ENCODE measurements around the gene SHOX.
"Not testable (repeated sequence)": the region's sequence is repeated elsewhere in the genome, so short reads cannot be mapped to it uniquely, and the experiment has no call there.

SHOX gene

DNA sequence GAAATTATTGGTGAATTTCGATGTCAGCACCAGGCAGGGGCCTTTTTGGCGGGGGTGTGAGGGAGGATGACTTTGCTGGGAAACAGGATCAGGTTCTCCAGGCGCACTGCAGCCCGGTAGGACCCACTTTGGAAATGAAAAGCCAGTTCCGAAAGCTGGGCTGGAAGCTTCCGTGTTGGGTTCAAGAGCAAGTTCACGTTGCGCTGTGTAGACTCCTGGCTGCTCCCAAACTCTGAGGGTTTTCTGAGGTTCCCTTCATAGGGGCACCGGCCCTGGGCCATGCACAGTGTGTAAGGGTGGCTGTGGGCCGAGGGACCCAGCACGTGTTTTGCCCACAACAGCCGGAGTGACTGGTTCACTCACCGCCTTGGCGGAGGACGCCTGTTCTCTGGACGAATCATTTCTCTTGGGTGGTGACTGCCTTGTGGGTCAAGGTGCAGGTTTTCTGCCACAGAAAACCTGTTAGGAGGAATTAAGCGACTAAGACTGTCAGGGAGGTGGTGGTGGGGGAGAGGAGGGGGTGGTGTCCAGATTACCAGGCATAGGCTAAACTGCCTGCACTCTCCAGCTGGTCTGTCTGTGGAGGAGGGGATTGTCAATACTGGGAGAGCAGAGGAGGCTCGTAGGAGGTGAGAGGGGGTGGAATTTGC is 8.0 kb downstream of the SHOX start:
- DNase-seq = no peak

DNA sequence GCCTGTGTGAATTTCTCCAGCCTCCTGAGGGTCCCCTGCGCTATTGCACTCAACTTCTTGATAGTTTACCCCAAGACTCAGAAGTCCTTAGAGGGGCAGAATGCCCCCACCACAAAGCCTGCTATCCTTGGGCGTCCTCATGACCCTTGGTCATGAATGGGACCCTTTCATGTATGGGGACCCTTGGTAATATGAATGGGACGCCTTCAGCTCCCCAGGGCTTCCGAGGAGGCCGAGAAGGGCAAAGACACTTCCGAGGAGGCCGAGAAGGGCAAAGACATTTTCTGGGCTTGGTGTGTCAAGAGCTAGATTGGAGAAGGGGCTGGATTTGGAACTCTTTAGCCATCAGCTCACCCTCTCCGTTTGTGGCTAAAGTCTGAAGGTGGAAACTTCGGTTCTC is 8.6 kb downstream of the SHOX start:
- DNase-seq = no peak

DNA sequence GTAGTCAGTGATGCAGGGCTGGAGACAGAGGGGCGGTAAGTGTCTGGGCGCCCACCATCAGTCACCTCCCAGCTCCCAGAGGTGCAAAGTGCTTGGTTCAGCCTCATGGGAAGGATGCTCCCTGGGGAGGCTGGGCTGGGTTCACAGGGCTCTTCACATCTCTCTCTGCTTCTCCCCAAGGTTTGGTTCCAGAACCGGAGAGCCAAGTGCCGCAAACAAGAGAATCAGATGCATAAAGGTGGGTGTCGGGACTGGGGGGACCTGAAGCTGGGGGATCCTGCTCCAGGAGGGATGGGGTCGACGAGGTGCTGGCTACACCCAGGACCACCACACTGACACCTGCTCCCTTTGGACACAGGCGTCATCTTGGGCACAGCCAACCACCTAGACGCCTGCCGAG is 10.1 kb downstream of the SHOX start:
- DNase-seq = no peak

DNA sequence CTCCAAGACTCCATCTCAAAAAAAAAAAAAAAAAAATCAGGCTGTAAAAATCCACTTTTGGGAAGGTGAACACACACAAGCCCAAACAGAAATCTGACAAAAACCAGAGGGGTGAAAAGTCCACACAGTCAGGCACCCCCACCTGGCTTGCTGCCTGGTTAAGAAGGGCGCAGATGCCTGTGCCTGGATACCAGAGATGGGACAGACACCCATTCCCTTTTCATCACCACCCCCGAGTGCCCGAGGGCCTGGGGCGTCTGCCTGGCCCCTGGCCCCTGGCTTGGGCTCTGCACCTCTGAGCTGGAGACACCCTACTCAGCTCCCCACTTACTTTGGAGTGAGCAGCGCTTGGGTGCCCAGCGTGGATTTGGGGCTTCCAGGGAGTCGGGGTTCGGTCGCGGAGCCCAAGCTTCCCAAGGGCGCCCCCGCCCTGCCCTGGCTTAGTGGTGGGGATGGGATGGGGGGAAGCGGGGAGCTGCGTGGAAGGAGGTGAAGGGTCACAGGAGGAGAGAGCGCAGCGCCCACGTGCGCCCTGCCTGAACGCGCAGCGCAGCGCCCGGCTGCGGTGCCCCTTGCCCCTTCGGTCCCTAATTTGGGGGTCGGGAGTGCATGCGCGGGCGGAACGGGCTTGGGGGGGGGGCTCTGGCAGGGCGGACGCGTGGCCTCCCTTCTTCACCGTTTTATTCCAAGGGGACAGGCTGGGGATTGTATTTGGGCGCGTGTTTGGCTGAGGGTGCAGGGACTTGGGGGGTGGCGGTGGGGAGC is 11.3 kb downstream of the SHOX start:
- DNase-seq = no peak

DNA sequence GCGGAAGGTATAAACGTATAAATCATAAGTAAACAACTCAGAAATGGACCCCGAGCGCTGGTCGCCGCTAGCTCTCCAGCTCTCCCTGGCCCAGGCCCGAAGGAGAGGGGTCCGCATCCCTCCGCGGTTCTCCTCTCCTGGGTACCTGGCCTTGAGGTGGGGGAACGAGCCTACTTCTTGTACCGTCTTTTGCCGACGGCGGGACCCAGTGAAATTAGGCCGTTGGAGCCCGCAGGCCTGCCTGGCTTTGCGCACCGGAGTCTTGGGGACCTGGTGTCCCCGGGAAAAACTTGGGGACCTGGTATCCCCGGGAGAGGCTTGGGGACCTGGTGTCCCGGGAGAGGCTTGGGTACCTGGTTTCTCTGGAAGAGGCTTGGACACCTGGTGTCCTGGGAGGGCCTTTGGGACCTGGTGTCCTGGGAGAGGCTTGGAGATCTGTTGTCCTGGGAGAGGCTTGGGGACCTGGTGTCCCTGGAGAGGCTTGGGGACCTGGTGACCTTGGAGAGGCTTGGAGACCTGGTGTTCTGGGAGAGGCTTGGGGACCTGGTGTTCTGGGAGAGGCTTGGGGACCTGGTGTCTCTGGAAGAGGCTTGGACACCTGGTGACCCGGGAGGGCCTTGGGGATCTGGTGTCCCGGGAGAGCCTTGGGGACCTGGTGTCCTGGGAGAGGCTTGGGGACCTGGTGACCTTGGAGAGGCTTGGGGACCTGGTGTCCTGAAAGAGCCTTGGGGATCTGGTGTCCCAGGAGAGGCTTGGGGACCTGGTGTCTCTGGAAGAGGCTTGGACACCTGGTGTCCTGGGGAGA is 12.0 kb downstream of the SHOX start:
- DNase-seq = no peak

DNA sequence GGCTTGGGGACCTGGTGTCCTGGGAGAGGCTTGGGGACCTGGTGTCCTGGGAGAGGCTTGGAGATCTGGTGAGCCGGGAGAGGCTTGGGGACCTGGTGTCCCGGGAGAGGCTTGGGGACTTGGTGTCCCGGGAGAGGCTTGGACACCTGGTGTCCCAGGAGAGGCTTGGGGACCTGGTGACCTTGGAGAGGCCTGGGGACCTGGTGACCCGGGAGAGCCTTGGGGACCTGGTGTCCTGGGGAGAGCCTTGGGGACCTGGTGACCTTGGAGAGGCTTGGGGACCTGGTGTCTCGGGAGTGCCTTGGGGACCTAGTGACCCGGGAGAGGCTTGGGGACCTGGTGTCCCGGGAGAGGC is 12.6 kb downstream of the SHOX start:
- no peak for DNase-seq

DNA sequence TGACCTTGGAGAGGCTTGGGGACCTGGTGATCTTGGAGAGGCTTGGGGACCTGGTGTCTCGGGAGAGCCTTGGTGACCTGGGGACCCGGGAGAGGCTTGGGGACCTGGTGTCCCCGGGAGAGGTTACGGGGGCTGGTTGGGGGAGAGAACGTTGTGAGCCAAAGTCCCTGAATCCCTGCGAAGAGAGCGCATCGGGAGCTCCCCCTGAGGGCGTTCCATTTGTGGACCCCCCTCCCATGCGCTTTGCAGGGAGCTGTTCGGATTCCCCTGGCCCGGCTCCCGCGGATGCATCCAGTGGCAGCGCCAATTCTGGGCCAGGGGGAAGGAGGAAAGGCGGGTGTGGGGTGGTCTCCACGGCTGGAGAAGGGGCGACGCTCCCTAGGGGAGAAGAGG is 13.3 kb downstream of the SHOX start:
- no peak for DNase-seq

DNA sequence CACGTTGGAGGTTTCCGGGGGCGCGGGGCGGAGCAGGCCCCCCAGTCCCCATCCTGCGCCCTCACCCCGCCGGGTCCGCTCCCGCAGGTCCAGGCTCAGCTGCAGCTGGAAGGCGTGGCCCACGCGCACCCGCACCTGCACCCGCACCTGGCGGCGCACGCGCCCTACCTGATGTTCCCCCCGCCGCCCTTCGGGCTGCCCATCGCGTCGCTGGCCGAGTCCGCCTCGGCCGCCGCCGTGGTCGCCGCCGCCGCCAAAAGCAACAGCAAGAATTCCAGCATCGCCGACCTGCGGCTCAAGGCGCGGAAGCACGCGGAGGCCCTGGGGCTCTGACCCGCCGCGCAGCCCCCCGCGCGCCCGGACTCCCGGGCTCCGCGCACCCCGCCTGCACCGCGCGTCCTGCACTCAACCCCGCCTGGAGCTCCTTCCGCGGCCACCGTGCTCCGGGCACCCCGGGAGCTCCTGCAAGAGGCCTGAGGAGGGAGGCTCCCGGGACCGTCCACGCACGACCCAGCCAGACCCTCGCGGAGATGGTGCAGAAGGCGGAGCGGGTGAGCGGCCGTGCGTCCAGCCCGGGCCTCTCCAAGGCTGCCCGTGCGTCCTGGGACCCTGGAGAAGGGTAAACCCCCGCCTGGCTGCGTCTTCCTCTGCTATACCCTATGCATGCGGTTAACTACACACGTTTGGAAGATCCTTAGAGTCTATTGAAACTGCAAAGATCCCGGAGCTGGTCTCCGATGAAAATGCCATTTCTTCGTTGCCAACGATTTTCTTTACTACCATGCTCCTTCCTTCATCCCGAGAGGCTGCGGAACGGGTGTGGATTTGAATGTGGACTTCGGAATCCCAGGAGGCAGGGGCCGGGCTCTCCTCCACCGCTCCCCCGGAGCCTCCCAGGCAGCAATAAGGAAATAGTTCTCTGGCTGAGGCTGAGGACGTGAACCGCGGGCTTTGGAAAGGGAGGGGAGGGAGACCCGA is 14.0 kb downstream of the SHOX start:
- no peak for DNase-seq

DNA sequence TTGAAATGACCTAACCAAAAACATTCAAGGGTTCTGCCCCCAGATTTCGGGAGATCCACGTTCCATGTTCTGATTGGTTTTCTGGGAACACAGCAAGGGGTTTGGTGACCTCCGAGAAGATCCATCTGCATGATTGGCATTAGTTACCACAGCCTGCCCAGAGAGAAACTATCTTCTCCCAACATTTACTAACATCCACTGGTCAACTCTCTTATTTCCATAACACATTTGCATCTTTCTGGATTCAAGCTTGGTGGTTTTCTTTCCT is 15.6 kb downstream of the SHOX start:
- no peak for DNase-seq

DNA sequence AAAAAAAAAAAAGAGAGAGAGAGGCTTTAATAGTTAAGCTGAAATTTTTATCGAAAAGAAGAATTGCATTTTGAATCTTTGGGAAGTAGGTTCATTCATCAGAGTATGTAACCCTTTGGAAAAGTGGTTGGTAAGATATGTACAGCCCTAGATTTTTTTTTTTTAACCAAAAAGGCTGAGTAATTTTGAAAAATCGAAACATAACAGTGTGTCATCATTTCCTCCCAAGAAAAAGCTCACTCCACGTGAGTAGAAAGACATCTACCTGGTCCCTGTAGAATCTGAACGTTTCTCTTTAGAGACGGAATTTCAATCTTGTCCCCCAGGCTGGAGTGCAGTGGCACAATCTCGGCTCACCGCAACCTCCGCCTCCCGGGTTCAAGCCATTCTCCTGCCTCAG is 16.2 kb downstream of the SHOX start:
- no peak for DNase-seq

DNA sequence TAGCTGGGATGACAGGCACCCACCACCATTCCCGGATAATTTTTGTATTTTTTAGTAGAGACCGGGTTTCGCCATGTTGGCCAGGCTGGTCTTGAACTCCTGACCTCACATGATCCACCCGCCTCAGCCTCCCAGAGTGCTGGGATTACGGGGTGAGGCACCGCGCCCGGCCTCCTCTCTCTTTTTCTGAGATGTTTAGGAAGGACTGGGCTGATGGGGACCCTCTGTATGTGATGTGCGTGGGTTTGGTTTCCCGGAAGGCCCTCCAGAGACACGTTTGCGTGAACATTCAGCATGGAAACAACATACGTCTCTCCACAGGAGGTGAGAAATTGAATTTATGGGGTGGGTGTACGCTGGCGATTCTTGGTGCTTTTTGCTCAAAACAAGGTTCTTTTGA is 18.6 kb downstream of the SHOX start:
- DNase-seq = no peak

DNA sequence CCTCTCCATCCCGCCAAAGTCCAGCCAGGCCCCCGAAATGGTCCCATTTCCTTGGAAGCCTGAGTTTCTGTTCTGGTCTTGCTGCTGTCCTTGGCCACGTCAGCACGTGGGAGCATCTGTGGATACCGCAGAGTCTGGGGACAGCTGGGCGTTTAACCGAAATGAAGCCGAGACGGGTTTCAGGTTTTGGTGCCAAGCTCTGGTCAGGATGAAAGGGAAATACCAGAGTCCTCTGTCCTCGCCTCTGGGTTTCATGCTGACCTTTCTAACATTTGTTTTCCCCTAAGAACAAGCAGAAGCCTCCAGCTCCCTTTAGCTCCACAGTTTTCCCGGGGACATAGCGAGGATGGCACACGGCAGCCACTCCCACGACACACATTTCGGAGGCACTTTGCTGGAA is 19.7 kb downstream of the SHOX start:
- DNase-seq = no peak

DNA sequence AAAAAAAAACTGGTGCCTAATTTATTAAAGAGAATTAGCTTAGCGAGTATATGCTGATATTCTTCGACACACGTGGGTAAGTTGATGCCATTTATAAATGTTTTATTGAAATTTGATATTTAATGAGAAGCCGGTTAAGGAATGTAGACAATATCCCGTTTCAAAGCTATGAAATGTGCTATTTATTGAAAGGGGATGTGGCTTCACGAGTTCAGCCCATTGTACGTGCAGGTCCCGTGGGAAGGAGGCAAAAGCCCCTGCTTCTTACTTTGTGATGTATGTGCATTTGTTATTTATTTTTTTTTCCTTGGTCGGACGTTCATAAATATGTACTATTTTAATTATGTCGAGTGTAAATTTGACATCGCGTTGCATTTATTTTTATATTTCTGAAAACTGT is 20.2 kb downstream of the SHOX start:
- DNase-seq = no peak

DNA sequence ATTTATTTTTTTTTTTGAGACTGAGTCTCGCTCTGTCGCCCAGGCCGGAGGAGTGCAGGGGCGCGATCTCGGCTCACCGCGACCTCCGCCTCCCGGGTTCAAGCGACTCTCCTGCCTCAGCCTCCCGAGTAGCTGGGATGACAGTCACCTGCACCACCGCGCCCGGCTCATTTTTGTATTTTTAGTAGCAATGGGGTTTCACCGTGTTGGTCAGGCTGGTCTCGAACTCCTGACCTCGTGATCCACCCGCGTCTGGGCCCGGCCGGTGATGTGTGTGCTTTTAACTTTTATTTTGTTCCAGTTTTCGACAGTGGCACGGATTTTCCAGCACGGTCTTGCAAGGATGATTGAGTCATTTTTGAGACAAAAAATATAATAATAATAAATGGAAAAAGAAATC is 21.3 kb downstream of the SHOX start:
- not testable (repeated sequence) for DNase-seq

DNA sequence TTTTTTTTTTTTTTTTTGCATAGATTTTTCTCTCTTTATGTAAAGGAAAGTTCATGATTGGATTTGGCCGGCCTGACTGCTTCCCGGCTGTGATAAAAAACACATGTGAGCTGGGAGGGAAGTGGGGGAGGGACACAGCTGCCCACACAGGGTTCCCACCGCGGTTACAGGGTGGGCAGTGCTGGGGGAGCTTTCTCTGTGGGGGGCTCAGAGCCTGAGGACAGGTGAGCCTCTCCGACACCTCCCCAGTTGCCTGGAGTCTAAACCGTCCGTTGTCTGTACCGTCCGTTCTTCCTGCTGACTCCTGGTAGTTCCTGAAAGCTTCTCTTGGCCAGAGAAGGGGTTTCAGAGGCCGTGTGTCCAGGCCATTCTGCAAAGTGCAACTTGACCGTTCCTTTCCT is 21.8 kb downstream of the SHOX start:
- DNase-seq = no peak

DNA sequence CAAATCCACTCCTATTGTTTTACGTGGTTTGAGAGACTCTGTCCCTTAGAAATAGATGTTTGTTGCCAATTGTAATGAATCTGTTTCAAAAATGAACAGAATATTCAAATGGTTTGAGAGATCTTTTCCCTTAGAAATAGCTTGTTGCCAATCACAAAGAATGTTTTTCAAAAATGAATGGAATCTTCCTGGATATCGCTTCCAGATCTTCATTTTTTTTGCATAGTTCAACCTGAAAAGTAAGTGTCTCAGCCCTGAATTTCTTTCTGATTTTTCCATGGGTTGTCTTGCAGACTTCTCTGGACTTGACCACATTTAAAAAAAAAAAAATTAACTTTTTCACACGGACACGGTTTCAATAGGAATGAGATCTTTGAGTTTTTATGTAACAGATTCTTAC is 22.7 kb downstream of the SHOX start:
- no peak for DNase-seq

DNA sequence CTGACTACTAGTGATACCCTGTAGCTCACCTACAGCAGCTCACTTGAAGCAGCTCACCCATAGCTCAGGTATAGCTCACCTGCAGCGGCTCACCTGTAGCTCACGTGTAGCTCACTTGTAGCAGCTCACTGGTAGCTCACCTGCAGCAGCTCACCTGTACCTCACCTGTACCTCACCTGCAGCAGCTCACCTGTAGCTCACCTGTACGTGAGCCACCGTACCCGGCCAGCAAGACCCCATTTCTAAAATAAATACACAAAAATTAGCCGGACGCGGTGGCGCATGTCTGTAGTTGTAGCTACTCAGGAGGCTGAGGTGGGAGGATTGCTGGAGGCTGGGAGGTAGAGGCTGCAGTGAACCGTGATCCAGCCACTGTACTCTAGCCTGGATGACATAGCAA is 30.6 kb downstream of the SHOX start:
- DNase-seq = no peak

DNA sequence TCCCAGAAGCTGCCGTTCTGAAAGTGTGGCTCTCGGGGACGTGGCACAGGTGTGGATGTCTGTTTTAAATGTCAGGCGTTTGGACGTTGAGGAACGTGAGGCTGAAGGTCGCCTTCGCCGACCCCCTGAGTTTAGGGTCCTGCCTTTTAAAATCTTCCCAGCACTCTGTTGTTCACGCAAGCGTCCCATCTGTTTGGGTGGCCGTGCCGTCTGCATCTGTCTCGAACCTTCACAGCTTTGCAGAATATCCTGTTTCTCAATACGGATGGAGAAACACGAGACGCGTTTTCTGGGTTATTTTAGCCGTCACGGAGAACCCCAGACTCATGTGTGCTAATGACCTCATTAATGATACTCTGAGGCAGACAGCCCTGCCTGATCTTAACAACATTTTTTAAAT is 31.5 kb downstream of the SHOX start:
- no peak for DNase-seq

DNA sequence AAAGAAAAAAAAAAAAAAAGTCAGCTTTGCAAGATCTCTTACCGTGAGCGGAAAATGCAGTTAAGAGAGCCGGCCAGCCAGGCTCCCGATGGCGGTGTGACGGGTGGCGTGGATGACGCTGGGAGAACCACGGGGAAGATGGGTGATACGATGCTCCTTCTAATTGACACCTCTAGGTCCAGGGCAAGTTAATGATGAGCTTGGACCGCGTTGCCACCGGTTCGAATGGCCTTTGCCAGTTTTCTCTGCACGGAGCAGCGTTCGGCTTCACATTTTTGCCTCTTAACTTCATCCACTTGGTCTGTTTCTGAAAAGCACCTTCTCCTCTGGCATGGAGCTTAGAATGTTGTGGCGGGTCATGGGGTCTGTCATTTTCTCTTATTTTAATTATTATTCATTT is 33.2 kb downstream of the SHOX start:
- no peak for DNase-seq

DNA sequence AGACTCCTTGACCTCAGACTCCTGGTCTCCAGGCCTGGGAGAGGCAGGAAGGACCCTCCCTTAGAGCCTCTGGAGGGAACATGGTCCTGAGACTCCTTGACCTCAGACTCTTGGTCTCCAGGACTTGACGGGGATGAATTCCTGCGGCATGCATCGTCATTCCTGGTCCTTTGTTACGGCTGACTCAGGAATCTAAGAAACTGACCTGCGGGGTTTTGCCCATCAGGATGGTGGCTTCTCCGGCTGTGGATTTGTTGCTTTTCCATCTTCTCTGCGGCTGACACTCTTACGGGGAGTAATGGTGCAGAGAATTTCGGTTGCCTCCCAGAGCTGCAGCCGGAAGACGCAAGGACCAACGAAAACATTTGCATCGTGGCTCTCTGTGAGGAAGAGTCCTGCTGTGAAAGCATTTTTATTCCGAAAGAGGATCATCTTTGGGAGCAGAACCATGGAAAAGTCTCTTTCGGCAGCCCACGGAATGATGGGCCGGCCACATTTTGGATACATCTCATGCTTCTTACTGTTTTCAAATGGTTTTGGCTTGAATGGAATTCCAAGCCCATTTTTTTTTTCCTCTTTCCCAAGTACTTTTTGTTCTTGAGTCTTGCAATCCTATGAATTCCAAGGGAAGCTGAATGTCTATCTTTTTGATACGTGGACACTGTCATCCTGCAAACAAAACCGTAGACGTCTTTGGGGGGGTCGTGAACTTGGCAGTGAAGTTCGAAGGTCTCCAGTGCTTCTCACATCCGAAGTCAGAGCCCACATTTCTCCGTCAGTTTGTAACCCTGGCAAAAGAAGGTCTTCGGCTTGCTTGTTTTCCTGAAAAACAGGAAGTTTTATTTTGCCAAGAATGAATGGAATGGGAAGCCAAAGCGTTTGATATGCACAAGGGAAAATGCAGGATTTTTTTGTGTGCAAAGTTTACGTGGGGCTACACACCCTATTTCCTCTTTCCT is 36.5 kb downstream of the SHOX start:
- no peak for DNase-seq

DNA sequence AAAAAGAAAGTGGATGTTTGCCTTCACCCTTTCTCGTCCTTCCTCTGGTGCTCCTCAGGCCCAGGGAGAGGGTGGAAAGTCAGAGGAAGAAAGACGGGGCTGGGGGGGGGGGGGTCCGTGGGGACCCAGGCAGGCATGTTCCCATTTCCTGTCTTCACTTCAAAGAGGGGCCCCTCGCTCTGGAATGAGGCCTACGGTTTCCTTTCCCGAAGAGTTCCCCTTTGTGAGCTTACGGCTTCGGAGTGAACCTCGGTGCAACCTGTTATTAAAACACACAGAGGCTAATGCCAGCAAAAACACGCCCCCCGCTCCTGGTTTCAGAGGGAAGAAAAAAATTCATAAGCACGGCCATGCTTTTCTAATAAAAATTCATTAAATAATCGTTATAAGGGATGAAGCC is 40.1 kb downstream of the SHOX start:
- no peak for DNase-seq

DNA sequence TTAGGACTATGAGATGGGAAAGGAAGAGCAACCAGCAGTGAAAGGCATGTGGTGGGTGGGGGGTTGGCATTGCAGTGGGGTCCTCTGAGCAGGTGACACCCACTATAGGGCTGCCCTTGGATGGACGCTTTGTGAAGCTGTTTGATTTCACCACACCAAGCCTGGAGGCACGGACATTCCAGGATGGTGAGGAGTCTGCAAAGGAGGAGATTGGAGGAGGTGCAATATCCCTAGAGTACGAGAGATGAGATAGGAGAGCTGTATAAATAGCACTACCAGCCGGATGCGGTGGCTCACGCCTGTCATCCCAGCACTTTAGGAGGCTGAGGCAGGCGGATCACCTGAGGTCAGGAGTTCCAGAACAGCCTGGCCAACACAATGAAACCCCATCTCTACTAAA is 42.3 kb downstream of the SHOX start:
- DNase-seq = no peak

Measured in NCI-H2081 treated with DMSO at 0.1 percent for 48 hours (cell line).